H7 (cell line): ENCODE results near the gene TFPI. TPM values are rescaled to one million over a fixed set of nuclear protein-coding genes. Genes with fewer than 3 reads are reported as not detected.
"Not testable (repeated sequence)": the region's sequence is repeated elsewhere in the genome, so short reads cannot be mapped to it uniquely, and the experiment has no call there.

ENCODE experiments used
- DNase-seq: peaks from one replicate; pipeline ENCODE4 v3.0.0; 2012
- H3K27me3 ChIP-seq: 2 replicates; pipeline ENCODE4 v1.6.0; 2011; ENCODE audit warnings: mild to moderate bottlenecking, low read length; ENCODE audit not compliant: control insufficient read depth, insufficient read depth
- H3K36me3 ChIP-seq: replicated peaks from 2 replicates; pipeline ENCODE4 v1.5.1; 2011; ENCODE audit warnings: low read length; ENCODE audit not compliant: control insufficient read depth, insufficient read depth
- H3K4me3 ChIP-seq: 2 replicates; pipeline ENCODE4 v1.5.1; 2011; ENCODE audit warnings: low read depth, mild to moderate bottlenecking, control low read depth, low read length, moderate library complexity; ENCODE audit not compliant: insufficient read depth
- total RNA-seq: library from RNA; depleted of rRNA; stranded (reverse); fragments of >200 nt; shearing (Covaris generic); gene quantifications from 2 replicates; pipeline ENCODE4 v1.2.3, GENCODE V29; 2014; rRNA removed

TFPI gene
- 17.1 and 17.8 TPM in 2 replicates for total RNA-seq

GRCh38 chr2:187554011-187554703 is at the start of gene TFPI:
TSS of gene TFPI (minus strand) at chr2:187554435. CDS start at chr2:187503768, 50,667 bp downstream.
- H3K27me3 ChIP-seq: no peaks in the 10 kb centered on the region
- no peak for DNase-seq
- H3K4me3 ChIP-seq: no peak within 1 kb of the TSS
- no peaks in the 10 kb centered on the region for H3K36me3 ChIP-seq

GRCh38 chr2:187594801-187595200 is 40.6 kb upstream of the TFPI start:
- Histone ChIP-seq H3K4me3 (no peak overlapping the region), H3K36me3 (no peaks in the 10 kb centered on the region), H3K27me3 (no peaks in the 10 kb centered on the region)
- DNase-seq: no peak

- H3K36me3 ChIP-seq: no peaks in the 10 kb centered on the region
- DNase-seq: no peak
- H3K4me3 ChIP-seq: no peak overlapping the region
- H3K27me3 ChIP-seq: no peaks in the 10 kb centered on the region
Observed at GRCh38 chr2:187593697-187594096, 39.5 kb upstream of the TFPI start.

DNA sequence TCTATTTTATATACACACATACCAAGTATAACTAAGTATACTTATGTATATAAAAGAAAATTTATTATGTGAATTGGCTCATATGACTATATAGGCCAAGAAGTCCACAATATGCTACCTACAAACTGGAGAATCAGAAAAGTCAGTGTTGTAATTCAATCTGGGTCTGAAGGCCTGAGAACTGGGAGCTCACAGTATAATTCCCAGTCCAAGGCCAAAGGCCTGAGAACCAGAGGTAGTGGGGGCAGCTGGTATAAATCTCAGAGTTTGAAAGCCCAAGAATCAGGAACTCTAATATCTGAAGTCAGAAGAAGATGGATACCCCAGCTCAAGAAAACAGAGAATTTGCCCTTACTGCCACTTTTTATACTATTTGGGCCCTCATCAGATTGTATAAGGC is 38.9 kb upstream of the TFPI start:
- Histone ChIP-seq H3K36me3 (no peaks in the 10 kb centered on the region), H3K27me3 (no peaks in the 10 kb centered on the region), H3K4me3 (no peak overlapping the region)
- no peak for DNase-seq

GRCh38 chr2:187590175-187590574 is 35.9 kb upstream of the TFPI start:
- no peaks in the 10 kb centered on the region for H3K36me3 ChIP-seq
- no peak overlapping the region for H3K4me3 ChIP-seq
- no peaks in the 10 kb centered on the region for H3K27me3 ChIP-seq
- no peak for DNase-seq

- H3K27me3 ChIP-seq: no peaks in the 10 kb centered on the region
- DNase-seq: no peak
- no peaks in the 10 kb centered on the region for H3K36me3 ChIP-seq
- H3K4me3 ChIP-seq: no peak overlapping the region
Observed at GRCh38 chr2:187586011-187586641, 31.9 kb upstream of the TFPI start.

GRCh38 chr2:187581125-187581896 is 27.1 kb upstream of the TFPI start:
- DNase-seq: peak; percentile 3
- Histone ChIP-seq H3K36me3 (no peaks in the 10 kb centered on the region), H3K4me3 (no peak overlapping the region), H3K27me3 (no peaks in the 10 kb centered on the region)

GRCh38 chr2:187580462-187581124 is 26.4 kb upstream of the TFPI start:
- H3K4me3 ChIP-seq: no peak overlapping the region
- peak; percentile 2 for DNase-seq
- no peaks in the 10 kb centered on the region for H3K36me3 ChIP-seq
- no peaks in the 10 kb centered on the region for H3K27me3 ChIP-seq

- Histone ChIP-seq H3K4me3 (no peak overlapping the region), H3K36me3 (no peaks in the 10 kb centered on the region), H3K27me3 (no peaks in the 10 kb centered on the region)
- no peak for DNase-seq
Observed at GRCh38 chr2:187577310-187577709, 23.1 kb upstream of the TFPI start.

GRCh38 chr2:187576906-187577305 is 22.7 kb upstream of the TFPI start:
- H3K27me3 ChIP-seq: no peaks in the 10 kb centered on the region
- no peak for DNase-seq
- H3K4me3 ChIP-seq: no peak overlapping the region
- H3K36me3 ChIP-seq: no peaks in the 10 kb centered on the region

DNA sequence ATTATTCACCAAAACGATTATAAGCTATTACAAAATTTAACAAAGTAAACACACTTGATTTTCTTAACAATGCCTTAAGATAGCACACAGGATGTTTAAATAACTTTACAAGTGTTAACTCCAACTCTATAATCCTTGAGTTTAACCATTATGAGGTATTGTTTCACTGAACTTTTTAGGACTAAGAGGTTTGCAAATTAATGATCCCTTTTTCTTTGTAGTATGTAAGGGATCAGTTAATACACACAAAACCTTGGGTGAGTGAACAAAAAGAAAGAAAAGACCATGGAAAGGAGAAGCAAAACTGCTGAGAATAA is 21.5 kb upstream of the TFPI start:
- no peak overlapping the region for H3K4me3 ChIP-seq
- H3K36me3 ChIP-seq: no peaks in the 10 kb centered on the region
- H3K27me3 ChIP-seq: no peaks in the 10 kb centered on the region
- no peak for DNase-seq

GRCh38 chr2:187574969-187575750 is 20.9 kb upstream of the TFPI start:
- H3K4me3 ChIP-seq: no peak overlapping the region
- no peaks in the 10 kb centered on the region for H3K27me3 ChIP-seq
- H3K36me3 ChIP-seq: no peaks in the 10 kb centered on the region
- no peak for DNase-seq

GRCh38 chr2:187573722-187574121 is 19.5 kb upstream of the TFPI start:
- H3K27me3 ChIP-seq: no peaks in the 10 kb centered on the region
- no peak overlapping the region for H3K4me3 ChIP-seq
- H3K36me3 ChIP-seq: no peaks in the 10 kb centered on the region
- DNase-seq: no peak

DNA sequence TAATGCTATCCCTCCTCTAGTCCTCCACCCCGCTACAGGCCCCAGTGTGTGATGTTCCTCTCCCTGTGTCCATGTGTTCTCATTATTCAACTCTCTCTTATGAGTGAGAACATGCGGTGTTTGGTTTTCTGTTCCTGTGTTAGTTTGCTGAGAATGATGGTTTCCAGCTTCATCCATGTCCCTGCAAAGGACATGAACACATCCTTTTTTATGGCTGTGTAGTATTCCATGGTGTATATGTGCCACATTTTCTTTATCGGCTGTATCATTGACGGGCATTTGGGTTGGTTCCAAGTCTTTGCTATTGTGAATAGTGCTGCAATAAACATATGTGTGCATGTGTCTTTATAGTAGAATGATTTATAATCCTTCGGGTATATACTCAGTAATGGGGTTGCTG is 17.8 kb upstream of the TFPI start:
- not testable (repeated sequence) for H3K4me3 ChIP-seq, DNase-seq, H3K36me3 ChIP-seq, H3K27me3 ChIP-seq
